ENCODE data around the gene RIC8A. TPM values are rescaled to one million over a fixed set of nuclear protein-coding genes. Genes with fewer than 3 reads are reported as not detected.

The RIC8A gene
- total RNA-seq, 1 donor from 2014 or later, result 45.0 TPM

DNA sequence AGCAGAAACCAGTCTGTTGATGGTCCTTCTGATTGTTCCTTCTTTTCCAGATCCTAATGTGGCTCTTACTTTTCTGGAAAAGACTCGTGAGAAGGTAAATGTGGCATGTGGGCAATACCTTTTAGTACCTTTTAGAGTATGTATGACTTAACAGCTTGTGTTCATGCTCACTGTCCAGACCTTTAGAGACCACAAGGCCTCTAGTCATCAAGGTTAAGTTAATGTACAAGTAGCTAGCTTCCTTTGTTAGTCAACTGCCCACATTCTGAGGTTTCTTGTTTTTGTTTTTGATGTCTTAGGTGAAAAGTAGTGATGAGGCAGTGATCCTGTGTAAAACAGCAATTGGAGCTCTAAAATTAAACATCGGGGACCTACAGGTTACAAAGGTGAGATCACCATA, 36.9 kb downstream of the RIC8A start:
- Histone ChIP-seq H3K9ac (no peak overlapping the region), H3K9me3 (ENCODE audit: low read depth) (no peaks in the 10 kb centered on the region), H3K4me3 (no peak overlapping the region), H3K4me1 (no peaks in the 10 kb centered on the region), H2AFZ (replicated peaks) (no peak overlapping the region), H3K27ac (no peak overlapping the region), H4K20me1 (ENCODE audit: low read depth) (no peaks in the 10 kb centered on the region), H3K27me3 (no peaks in the 10 kb centered on the region), H3K36me3 (peaks cover 7% of the 10 kb centered on the region), H3F3A (ENCODE audit: low read depth) (no peaks in the 10 kb centered on the region), H3K4me2 (no peak overlapping the region), H3K79me2 (ENCODE audit: low read depth) (peaks cover 9% of the 10 kb centered on the region)
- no peaks in the 10 kb centered on the region for H3K9me3 Mint-ChIP-seq
- no peak overlapping the region for H3K4me3 Mint-ChIP-seq
- TF ChIP-seq, protein P1, sequence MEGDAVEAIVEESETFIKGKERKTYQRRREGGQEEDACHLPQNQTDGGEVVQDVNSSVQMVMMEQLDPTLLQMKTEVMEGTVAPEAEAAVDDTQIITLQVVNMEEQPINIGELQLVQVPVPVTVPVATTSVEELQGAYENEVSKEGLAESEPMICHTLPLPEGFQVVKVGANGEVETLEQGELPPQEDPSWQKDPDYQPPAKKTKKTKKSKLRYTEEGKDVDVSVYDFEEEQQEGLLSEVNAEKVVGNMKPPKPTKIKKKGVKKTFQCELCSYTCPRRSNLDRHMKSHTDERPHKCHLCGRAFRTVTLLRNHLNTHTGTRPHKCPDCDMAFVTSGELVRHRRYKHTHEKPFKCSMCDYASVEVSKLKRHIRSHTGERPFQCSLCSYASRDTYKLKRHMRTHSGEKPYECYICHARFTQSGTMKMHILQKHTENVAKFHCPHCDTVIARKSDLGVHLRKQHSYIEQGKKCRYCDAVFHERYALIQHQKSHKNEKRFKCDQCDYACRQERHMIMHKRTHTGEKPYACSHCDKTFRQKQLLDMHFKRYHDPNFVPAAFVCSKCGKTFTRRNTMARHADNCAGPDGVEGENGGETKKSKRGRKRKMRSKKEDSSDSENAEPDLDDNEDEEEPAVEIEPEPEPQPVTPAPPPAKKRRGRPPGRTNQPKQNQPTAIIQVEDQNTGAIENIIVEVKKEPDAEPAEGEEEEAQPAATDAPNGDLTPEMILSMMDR (IDR thresholded peaks at IDR 0.05), result no peak
- H3K27me3 Mint-ChIP-seq (ENCODE audit: insufficient read depth, low read depth), result peaks cover 2% of the 10 kb centered on the region
- DNase-seq (ENCODE audit: low spot score), result no peak
- H3K27ac Mint-ChIP-seq, result no peak overlapping the region
- H3K4me1 Mint-ChIP-seq, result no peaks in the 10 kb centered on the region
- H3K36me3 Mint-ChIP-seq, result peaks cover 31% of the 10 kb centered on the region

DNA sequence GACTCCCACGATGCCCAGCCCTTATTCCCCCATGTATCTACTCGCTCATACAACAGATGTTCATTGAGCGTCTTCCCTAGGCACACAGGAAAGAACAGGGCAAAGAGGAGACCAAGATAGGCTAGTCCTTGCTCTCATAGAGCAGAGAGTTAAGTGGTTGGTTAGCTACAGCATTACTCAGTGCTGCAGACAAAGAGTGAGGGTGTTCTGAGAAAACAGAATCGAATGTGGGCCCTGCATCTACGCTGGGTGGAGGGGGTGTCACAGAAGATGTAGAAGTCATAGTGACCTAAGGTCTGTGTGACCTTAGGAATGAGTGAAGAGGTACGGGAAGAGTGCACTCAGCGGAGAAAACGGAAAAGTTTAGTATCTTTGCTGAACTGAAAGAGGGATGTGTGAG, 41.6 kb downstream of the RIC8A start:
- Mint-ChIP-seq H3K36me3 (peaks cover 40% of the 10 kb centered on the region), H3K27me3 (ENCODE audit: insufficient read depth, low read depth) (peaks cover 2% of the 10 kb centered on the region), H3K4me1 (no peaks in the 10 kb centered on the region), H3K27ac (no peak overlapping the region), H3K4me3 (no peak overlapping the region), H3K9me3 (no peaks in the 10 kb centered on the region)
- H3F3A ChIP-seq (ENCODE audit: low read depth), result peaks cover 10% of the 10 kb centered on the region
- H3K4me3 ChIP-seq, result no peak overlapping the region
- no peaks in the 10 kb centered on the region for H3K27me3 ChIP-seq
- TF ChIP-seq EZH2 (IDR thresholded peaks at IDR 0.05) (no peak), EZH2phosphoT487 (IDR thresholded peaks at IDR 0.05) (no peak)
- TF ChIP-seq, protein P1 (IDR thresholded peaks at IDR 0.05), result no peak
- no peaks in the 10 kb centered on the region for H3K79me2 ChIP-seq (ENCODE audit: low read depth)
- no peak overlapping the region for H2AFZ ChIP-seq (replicated peaks)
- no peaks in the 10 kb centered on the region for H3K4me1 ChIP-seq
- no peaks in the 10 kb centered on the region for H4K20me1 ChIP-seq (ENCODE audit: low read depth)
- no peak for DNase-seq (ENCODE audit: low spot score)
- no peaks in the 10 kb centered on the region for H3K36me3 ChIP-seq
- H3K27ac ChIP-seq, result no peak overlapping the region
- no peak overlapping the region for H3K4me2 ChIP-seq
- no peaks in the 10 kb centered on the region for H3K9me3 ChIP-seq (ENCODE audit: low read depth)
- no peak overlapping the region for H3K9ac ChIP-seq

DNA sequence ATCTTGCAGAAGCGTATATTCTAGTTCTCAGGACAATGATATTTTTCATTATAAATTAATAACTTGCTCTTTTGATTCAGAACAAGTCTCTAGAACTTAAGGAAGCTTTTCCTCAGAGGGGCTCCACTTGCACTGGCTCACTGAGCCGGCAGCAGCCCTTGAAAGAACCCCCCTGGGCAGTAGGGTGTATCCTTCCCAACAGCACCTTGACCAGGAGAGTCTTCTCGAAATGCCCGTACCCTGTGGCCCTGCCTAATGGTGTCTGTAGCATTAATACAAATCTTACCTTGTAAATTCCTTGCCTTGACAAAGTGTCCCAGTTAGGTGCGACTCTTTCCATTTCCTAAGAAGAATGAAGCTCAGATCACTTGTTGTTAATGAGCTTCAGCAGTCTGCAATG, 42.8 kb downstream of the RIC8A start:
- Histone ChIP-seq H3K4me2 (no peak overlapping the region), H3F3A (ENCODE audit: low read depth) (peaks cover 10% of the 10 kb centered on the region), H2AFZ (replicated peaks) (no peak overlapping the region), H3K27ac (no peak overlapping the region), H3K4me1 (no peaks in the 10 kb centered on the region), H3K36me3 (no peaks in the 10 kb centered on the region), H3K9ac (no peak overlapping the region), H3K4me3 (no peak overlapping the region), H3K79me2 (ENCODE audit: low read depth) (no peaks in the 10 kb centered on the region), H3K9me3 (ENCODE audit: low read depth) (no peaks in the 10 kb centered on the region), H4K20me1 (ENCODE audit: low read depth) (no peaks in the 10 kb centered on the region), H3K27me3 (no peaks in the 10 kb centered on the region)
- Mint-ChIP-seq H3K27me3 (ENCODE audit: insufficient read depth, low read depth) (peaks cover 2% of the 10 kb centered on the region), H3K27ac (no peak overlapping the region), H3K4me3 (no peak overlapping the region), H3K4me1 (no peaks in the 10 kb centered on the region), H3K36me3 (peaks cover 38% of the 10 kb centered on the region), H3K9me3 (no peaks in the 10 kb centered on the region)
- DNase-seq (ENCODE audit: low spot score), result no peak
- TF ChIP-seq EZH2phosphoT487 (IDR thresholded peaks at IDR 0.05), result no peak

DNA sequence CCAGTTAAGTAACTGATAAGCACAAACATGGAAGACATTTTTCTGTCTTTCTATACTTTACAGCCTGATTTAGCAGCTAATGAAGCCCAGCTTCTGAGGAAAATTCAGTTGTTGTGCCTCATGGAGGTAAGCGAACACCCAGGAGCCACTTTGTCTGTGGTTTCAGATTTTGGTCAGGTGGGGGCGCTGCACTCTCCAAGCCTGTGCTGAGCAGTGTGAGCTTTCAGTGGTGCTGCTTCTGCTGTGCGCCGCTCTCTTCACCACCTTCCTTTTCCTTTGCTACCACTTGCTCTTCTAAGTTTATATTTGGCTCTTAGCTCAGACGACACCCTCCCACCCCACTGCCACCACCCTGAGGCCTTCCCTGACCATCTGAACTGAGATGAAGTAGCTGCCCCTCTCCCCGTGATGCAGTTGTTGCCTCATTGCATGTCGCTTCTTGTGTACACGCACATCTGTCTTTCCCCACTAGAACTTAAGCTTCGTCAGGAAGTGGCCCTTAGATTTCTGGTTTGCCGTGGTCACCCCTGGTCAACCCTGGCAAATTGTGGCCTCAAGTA, 43.3 kb downstream of the RIC8A start:
- H3K36me3 Mint-ChIP-seq, result peaks cover 38% of the 10 kb centered on the region
- no peak overlapping the region for H3K27ac Mint-ChIP-seq
- no peaks in the 10 kb centered on the region for H3K79me2 ChIP-seq (ENCODE audit: low read depth)
- H3K4me3 Mint-ChIP-seq, result no peak overlapping the region
- H3F3A ChIP-seq (ENCODE audit: low read depth), result peaks cover 10% of the 10 kb centered on the region
- H3K27me3 Mint-ChIP-seq (ENCODE audit: insufficient read depth, low read depth), result peaks cover 2% of the 10 kb centered on the region
- no peaks in the 10 kb centered on the region for H3K9me3 Mint-ChIP-seq
- no peak overlapping the region for H3K4me3 ChIP-seq
- H3K9ac ChIP-seq, result no peak overlapping the region
- no peaks in the 10 kb centered on the region for H4K20me1 ChIP-seq (ENCODE audit: low read depth)
- DNase-seq (ENCODE audit: low spot score), result peak; percentile 73
- no peaks in the 10 kb centered on the region for H3K36me3 ChIP-seq
- H3K4me1 ChIP-seq, result no peaks in the 10 kb centered on the region
- no peaks in the 10 kb centered on the region for H3K9me3 ChIP-seq (ENCODE audit: low read depth)
- H3K4me2 ChIP-seq, result no peak overlapping the region
- no peak overlapping the region for H2AFZ ChIP-seq (replicated peaks)
- no peak overlapping the region for H3K27ac ChIP-seq
- no peaks in the 10 kb centered on the region for H3K4me1 Mint-ChIP-seq
- TF ChIP-seq, protein P1 (IDR thresholded peaks at IDR 0.05), result peak; percentile 82
- TF ChIP-seq EZH2 (IDR thresholded peaks at IDR 0.05), result no peak
- TF ChIP-seq EZH2phosphoT487 (IDR thresholded peaks at IDR 0.05), result no peak
- no peaks in the 10 kb centered on the region for H3K27me3 ChIP-seq
